ENCODE data around the gene ADGRG3.
A peak's percentile ranks its signal among the peaks of the same experiment; 100 is the strongest.
"Not testable (repeated sequence)": the region's sequence is repeated elsewhere in the genome, so short reads cannot be mapped to it uniquely, and the experiment has no call there.

ADGRG3 gene

DNA sequence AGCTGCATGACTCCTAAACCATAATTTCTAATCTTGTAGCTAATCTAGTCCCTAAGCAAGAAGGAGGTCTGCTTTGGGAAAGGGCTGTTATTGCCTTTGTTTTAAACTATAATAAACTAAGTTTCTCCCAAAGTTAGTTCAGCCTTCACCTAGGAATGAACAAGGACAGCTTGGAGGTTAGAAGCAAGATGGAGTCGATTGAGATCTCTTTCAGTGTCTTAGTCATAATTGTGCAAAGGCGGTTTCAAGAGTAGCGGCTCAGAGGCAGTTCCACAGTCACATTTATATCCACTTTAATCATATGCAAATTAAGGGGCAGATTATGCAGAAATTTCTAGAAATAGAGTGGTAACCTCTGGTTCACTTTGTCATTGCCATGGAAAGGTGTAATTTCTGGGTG, 43.9 kb downstream of the ADGRG3 start:
- TF ChIP-seq, protein P1, sequence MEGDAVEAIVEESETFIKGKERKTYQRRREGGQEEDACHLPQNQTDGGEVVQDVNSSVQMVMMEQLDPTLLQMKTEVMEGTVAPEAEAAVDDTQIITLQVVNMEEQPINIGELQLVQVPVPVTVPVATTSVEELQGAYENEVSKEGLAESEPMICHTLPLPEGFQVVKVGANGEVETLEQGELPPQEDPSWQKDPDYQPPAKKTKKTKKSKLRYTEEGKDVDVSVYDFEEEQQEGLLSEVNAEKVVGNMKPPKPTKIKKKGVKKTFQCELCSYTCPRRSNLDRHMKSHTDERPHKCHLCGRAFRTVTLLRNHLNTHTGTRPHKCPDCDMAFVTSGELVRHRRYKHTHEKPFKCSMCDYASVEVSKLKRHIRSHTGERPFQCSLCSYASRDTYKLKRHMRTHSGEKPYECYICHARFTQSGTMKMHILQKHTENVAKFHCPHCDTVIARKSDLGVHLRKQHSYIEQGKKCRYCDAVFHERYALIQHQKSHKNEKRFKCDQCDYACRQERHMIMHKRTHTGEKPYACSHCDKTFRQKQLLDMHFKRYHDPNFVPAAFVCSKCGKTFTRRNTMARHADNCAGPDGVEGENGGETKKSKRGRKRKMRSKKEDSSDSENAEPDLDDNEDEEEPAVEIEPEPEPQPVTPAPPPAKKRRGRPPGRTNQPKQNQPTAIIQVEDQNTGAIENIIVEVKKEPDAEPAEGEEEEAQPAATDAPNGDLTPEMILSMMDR (conservative IDR thresholded peaks at IDR 0.05) = no peak
- TF ChIP-seq ZFX (IDR thresholded peaks at IDR 0.05) = no peak

DNA sequence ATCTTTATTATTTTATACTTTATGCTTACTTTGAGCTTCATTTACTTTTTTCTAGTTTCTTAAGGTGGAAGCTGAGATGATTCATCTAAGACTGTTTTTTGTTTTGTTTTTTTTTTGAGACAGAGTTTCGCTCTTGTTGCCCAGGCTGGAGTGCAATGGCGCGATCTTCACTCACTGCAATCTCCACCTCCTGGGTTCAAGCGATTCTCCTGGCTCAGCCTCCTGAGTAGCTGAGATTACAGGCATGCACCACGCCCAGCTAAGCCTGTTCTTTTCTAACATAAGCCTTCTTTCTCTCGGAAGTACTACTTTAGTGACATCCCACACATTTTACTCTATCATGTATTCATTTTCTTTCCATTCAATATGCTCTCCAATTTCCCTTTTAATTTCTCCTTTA, 44.5 kb downstream of the ADGRG3 start:
- not testable (repeated sequence) for H3K27ac ChIP-seq

More for the DNA sequence above, 43.9 kb downstream of the ADGRG3 start:
- no peak overlapping the region for H3K27ac ChIP-seq

DNA sequence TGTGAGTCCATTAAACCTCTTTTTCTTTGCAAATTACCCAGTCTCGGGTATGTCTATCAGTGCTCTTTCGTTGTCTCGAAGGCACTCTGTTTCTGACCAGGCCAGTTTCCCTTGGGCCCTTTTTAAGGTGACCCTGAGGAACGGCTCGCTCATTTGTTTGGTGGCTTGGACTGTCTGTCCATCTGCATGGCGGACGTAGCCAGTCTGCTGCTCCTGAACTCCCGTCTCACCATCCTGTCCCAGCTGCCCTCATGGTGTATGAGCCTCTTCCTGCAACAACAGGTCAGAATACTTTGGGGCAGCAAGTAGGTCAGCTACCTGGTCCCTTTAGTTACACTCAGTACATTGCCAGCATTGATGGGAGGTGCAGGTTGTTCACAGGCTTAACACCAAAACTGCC, 45.5 kb downstream of the ADGRG3 start:
- TF ChIP-seq ZFX (IDR thresholded peaks at IDR 0.05) = no peak
- TF ChIP-seq, protein P1 (conservative IDR thresholded peaks at IDR 0.05) = no peak
- no peak overlapping the region for H3K27ac ChIP-seq

DNA sequence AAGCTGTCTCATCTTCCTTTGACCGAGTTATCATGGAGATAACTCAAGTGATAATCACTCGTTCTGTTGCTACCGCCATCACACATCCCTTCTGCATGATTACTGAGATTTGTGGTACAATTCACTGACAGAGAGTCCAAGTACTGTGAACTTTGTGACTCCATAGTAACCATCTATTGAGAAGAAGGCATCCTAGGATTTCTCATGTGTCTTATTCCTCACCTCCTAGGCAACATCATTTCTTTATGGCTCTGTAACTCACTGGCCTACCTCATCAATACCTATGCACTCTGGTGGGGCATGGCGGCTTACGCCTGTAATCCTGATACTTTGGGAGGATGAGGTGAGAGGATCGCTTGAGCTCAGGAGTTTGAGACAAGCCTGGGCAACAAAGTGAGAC, 45.9 kb downstream of the ADGRG3 start:
- TF ChIP-seq, protein P1 (conservative IDR thresholded peaks at IDR 0.05) = no peak
- no peak for TF ChIP-seq ZFX (IDR thresholded peaks at IDR 0.05)
- no peak overlapping the region for H3K27ac ChIP-seq

DNA sequence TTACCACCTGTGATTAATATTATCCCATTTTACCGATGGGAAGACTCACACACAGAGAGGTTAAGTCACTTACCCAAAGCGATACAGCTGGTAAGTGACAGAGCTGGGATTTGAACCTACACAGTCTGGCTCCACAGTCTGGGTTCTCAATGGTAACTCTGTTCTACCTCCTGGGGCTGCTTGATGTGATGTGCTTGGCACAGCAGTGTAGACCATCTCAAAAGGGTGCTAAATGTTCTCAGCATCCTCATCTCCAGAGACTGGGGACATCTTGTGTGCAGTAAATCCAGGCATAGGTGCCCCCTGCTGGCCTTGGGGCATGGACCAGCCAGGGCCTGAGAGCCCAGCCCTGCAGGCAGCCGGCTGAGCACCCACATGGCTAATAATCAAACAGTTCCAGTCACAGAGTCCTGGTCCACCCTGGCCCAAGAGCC, 52.1 kb downstream of the ADGRG3 start:
- no peak for TF ChIP-seq ZFX (IDR thresholded peaks at IDR 0.05)
- TF ChIP-seq, protein P1 (conservative IDR thresholded peaks at IDR 0.05) = peak; percentile 72
- H3K27ac ChIP-seq = no peak overlapping the region

DNA sequence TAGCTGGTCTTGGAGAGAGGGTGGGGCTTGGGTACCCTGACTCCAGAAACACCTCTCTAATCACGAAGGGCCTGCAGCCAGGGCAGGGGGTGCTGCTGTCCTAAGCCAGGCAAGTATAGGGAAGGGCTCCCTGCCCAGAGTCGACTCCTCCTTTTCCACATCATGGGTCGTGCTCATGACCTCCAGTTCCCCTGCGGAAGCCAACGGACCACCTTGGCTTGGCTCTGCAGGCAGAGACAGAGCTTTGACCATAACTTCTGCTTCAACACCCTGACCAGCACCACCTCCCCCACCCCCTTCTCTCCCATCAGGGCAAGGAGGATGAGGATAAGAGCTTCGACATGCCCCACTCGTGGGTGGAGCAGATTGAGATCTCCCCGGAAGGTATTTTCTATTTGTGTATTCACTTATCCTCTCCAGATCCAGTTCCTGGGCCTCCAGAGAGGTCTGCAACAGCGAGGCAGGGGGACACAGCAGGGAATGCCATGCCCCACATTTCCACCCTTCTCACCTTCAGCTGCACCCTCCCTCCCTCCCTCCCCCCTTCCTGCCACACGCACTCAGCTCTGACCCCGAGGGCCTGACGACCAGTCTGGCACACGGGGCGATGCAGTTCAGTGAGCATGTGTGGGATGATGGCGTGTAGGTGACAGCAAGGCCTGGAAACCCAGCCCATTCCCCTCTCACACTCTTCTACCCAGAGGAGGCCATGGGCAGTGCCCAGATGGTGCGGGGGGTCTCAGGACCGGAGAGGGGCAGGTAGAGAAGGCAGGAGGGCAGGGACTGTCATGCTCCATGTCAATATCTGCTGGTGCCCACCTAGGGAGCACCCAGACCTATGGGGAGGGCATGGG, 53.5 kb downstream of the ADGRG3 start:
- H3K27ac ChIP-seq = no peak overlapping the region
- TF ChIP-seq ZFX (IDR thresholded peaks at IDR 0.05) = no peak
- TF ChIP-seq, protein P1 (conservative IDR thresholded peaks at IDR 0.05) = no peak

DNA sequence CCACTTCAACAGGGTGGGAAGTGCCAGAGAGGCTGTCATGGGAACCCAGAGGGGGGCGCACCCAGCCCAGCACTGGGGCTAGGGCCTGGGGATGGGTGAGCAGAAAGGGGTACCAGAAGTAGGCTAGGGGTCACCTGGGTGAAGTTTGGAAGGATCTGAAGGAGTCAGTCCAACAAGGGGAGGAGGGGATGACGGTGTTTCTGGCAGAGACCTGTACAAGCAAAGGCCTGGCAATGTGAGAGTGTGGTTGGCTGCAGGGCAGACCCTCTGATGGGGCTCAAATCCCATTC, 54.0 kb downstream of the ADGRG3 start:
- TF ChIP-seq, protein P1 (conservative IDR thresholded peaks at IDR 0.05) = no peak
- TF ChIP-seq ZFX (IDR thresholded peaks at IDR 0.05) = no peak
- H3K27ac ChIP-seq = no peak overlapping the region

DNA sequence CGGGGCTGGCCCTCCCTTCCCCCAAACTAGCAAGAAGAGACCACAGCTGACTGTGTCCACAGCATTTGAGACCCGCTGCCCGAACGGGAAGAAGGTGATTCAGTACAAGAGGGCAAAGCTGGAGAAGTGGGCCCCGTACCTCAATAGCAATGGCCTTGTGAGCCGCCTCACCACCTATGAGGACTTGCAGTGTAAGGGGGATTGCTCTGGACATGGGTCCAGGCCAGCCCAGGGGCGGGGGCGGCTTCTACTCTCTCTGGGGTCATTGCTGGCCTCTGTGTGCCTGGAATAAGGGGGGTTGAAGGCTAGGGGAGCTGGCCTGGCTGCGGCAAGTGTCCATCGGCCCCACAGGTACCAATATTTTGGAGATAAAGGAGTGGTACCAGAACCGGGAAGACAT, 54.5 kb downstream of the ADGRG3 start:
- no peak for TF ChIP-seq ZFX (IDR thresholded peaks at IDR 0.05)
- TF ChIP-seq, protein P1 (conservative IDR thresholded peaks at IDR 0.05) = no peak
- H3K27ac ChIP-seq = no peak overlapping the region
